Fibroblast of skin of back (primary cell): ENCODE data around the gene ANO10. TPM values are rescaled to one million over a fixed set of nuclear protein-coding genes. Genes with fewer than 3 reads are reported as not detected.
A peak's percentile ranks its signal among the peaks of the same experiment; 100 is the strongest.
"Not testable (repeated sequence)": the region's sequence is repeated elsewhere in the genome, so short reads cannot be mapped to it uniquely, and the experiment has no call there.

Experiments used
- DNase-seq: peaks from one replicate; pipeline ENCODE4 v3.0.0-alpha.2; 2013
- polyA plus RNA-seq, 2 experiments: library from polyadenylated mRNA; unstranded; fragments of 120-200 nt; gene quantifications; one replicate each; pipeline ENCODE4 v1.2.1, GENCODE V29; 2013; ENCODE audit not compliant: insufficient read length in 2 of 2

Gene ANO10, protein sequence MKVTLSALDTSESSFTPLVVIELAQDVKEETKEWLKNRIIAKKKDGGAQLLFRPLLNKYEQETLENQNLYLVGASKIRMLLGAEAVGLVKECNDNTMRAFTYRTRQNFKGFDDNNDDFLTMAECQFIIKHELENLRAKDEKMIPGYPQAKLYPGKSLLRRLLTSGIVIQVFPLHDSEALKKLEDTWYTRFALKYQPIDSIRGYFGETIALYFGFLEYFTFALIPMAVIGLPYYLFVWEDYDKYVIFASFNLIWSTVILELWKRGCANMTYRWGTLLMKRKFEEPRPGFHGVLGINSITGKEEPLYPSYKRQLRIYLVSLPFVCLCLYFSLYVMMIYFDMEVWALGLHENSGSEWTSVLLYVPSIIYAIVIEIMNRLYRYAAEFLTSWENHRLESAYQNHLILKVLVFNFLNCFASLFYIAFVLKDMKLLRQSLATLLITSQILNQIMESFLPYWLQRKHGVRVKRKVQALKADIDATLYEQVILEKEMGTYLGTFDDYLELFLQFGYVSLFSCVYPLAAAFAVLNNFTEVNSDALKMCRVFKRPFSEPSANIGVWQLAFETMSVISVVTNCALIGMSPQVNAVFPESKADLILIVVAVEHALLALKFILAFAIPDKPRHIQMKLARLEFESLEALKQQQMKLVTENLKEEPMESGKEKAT
- polyA plus RNA-seq (2013, experiment 1 of 2; ENCODE audit: insufficient read length): 41.2 TPM
- polyA plus RNA-seq (2013, experiment 2 of 2; ENCODE audit: insufficient read length): 40.6 TPM

GRCh38 chr3:43621656-43622432, at the start of gene ANO10:
ANO10 (minus strand) TSS chr3:43622011; CDS start chr3:43605852, 16,159 bp downstream.
- peak; percentile 99 for DNase-seq

DNA sequence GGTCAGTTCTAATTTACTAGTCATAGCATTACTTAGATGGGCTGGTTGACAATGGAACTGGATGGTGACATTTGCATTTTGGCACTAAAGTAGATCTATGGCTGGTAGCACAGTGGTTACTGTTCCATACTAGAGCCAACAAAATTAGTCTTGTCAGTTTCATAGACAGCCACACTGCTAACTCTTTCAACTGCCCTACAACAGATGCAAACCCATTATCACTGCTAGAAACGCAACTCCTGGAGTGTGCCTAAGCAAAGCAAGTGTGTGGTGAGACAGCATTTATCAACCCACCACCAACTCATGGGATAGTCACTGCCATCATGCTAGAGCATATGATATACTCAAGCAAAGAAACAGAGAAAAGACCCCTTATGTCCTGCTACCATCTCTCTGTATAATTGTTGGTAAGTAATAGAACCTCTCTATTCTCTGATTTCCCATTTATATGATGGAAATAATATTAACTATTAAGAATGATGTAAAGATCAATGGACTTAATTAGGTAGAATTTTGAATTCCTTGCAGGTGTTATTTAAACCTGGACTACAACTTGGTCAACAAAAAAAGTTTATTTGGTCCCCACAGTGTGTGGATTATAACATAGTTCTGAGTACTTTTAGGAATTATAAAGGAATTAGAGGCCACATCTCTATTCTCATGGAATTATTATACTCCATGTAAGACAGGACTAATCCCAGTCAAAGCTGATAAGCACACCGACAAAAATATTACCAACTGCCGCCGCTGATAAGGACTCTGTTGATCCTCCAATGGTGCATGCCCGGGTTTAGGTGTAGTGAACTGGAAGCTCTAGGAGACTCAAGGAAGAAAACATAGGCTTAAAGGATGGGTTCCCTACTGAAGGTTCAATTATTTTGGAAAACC, 49.1 kb upstream of the ANO10 start:
- DNase-seq: no peak

- not testable (repeated sequence) for DNase-seq
Measured at GRCh38 chr3:43665011-43665410, 43.2 kb upstream of the ANO10 start.

- DNase-seq: not testable (repeated sequence)
Measured at GRCh38 chr3:43661376-43661775, 39.6 kb upstream of the ANO10 start.

GRCh38 chr3:43659250-43659880, 37.6 kb upstream of the ANO10 start:
- no peak for DNase-seq

DNA sequence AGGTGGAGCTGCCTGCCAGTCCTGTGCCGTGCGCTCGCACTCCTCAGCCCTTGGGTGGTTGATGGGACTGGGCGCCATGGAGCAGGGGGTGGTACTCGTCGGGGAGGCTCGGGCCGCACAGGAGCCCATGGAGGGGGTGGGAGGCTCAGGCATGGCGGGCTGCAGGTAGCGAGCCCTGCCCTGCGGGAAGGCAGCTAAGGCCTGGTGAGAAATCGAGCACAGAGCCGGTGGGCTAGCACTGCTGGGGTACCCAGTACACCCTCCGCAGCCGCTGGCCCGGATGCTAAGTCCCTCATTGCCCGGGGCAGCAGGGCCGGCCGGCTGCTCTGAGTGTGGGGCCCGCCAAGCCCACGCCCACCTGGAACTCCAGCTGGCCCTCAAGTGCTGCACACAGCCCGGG, 34.6 kb upstream of the ANO10 start:
- DNase-seq: not testable (repeated sequence)

DNA sequence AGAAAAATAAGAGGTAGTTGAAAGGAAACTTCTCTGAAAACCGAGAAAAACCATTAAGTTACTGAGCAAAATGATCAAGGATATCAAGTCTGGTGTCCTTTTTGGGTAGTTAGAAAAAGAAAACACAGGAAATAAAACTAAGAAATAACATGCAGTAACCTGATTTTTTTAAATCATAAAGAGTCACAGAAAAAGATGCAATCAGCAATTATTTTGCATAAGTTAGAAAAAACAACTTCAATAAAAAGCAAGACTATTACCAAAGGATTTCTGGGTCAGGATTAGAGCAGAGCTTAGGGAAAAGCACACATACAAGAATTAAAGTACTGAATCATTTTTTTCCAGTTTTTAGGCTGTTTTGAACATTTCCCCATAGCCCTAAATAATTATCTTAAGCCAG, 28.5 kb upstream of the ANO10 start:
- DNase-seq: no peak

GRCh38 chr3:43649365-43649968, 27.7 kb upstream of the ANO10 start:
- DNase-seq: no peak

DNA sequence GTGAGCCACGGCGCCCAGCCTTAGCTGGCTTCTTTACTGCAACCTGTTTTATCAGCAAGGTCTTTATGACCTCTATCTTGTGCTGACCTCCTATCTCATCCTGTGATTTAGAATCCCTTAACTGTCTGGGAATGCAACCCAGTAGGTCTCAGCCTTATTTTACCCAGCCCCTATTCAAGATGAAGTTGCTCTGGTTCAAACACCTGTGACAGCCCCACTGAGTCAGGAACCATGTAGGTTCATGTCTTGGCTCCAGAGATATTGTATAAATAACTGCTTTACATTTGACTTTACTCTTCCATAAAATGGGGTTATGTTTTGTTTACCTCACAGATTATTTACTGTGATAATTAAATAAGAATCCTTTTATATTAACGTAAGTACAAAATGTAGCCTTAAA, 27.1 kb upstream of the ANO10 start:
- DNase-seq: no peak

- DNase-seq: no peak
Measured at GRCh38 chr3:43647331-43648166, 25.7 kb upstream of the ANO10 start.

- DNase-seq: no peak
Measured at GRCh38 chr3:43644443-43644842, 22.6 kb upstream of the ANO10 start.

GRCh38 chr3:43641306-43642114, 19.7 kb upstream of the ANO10 start:
- peak; percentile 41 for DNase-seq

GRCh38 chr3:43640681-43641080, 18.9 kb upstream of the ANO10 start:
- no peak for DNase-seq

GRCh38 chr3:43638594-43639447, 17.0 kb upstream of the ANO10 start:
- DNase-seq: peak; percentile 27

DNA sequence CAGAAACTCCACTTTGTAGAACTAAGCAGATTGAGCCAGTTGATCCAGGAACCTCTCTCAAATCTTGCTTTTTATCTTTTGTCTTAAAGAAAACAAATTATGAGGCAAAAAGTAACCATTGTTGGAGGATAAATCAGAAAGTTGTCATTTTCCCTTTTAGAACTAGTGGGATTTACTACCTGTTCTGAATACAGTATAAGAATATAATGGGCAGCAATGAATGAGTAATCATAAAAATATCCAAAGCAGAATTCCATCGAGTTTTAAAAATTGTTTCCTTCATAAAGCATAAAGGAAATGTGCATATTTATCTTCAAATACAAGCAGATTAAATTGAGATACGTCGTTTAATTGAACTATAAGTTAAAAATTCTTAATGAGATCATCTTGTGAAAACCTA, 15.9 kb upstream of the ANO10 start:
- no peak for DNase-seq

DNA sequence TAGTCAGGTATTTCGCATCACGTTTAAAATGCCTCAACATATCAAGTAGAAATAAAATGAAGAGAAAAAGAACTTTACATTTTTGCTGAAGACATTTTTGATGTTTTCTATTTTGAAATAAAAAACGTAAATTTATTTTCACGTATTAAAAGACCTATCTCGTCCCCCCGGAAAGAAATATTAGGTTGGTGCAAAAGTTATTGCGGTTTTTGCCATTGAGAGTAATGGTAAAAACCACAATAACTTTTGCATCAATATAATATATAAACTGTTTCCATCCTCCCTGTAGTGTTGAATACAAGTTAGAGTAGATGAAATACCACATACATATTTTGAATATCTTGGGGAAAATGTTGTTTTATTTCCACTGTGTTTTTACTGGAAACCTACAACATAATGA, 11.2 kb upstream of the ANO10 start:
- DNase-seq: no peak

GRCh38 chr3:43632269-43632733, 10.5 kb upstream of the ANO10 start:
- peak; percentile 74 for DNase-seq

GRCh38 chr3:43629741-43630140, 7.9 kb upstream of the ANO10 start:
- DNase-seq: no peak
